ENCODE results near the gene SSX2IP.
"Not testable (repeated sequence)": the region's sequence is repeated elsewhere in the genome, so short reads cannot be mapped to it uniquely, and the experiment has no call there.

Gene SSX2IP

DNA sequence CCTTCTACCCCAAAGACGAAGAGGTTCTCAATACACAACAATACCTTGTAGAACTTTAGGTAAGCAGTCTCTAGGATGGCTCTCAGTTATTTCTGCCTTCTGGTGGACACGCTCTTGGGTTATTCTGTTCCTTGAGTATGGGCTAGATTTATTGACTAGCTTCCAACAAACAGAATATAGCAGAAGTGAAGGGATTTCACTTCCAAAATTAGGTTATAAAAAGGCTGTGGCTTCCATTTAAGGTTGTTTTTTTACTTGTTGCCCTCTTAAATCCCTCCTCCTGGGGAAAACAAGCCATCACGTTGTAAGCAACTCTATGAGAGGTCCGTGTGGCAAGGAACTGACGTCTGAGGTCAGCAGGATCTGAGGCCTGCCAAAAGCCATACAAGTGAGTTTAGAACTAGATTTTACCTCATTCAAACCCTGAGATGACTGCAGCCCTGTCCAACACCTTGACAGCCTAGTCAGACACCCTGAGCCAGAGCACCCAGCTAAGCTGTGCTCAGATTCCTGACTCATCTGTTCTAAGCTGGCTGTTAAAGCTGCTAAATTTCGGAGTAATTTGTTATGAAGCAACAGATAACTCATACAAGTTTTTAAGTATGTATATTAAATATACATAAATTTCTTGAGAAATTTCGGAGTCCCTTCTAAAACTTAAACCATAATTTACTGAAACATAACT lies 12.7 kb downstream of the SSX2IP start:
- Mint-ChIP-seq H3K4me3 (no peak overlapping the region), H3K27me3 (no peaks in the 10 kb centered on the region), H3K27ac (no peak overlapping the region), H3K36me3 (ENCODE audit: low read depth) (no peaks in the 10 kb centered on the region), H3K4me1 (ENCODE audit: low read depth) (no peaks in the 10 kb centered on the region), H3K9me3 (peaks cover 9% of the 10 kb centered on the region)
- intact Hi-C loops (cut with micrococcal nuclease): no loop called here

DNA sequence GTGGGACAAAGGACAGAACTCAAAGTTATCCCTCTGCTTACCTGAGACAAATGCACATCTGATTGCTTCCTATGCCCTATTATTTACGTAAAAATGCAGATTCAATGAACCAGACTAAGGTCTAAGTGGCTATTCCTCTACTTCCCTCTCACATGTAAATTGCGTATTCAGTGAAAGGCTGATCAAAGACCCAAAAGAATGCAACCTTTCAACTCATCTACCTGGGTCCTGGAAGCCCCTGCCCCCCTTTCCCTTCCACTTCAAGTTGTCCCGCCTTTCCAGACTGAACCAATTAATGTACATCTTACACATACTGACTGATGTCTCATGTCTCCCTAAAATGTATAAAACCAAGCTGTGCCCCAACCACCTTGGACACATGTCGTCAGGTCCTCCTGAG lies 14.6 kb downstream of the SSX2IP start:
- Mint-ChIP-seq H3K27ac (no peak overlapping the region), H3K36me3 (ENCODE audit: low read depth) (no peaks in the 10 kb centered on the region), H3K4me3 (no peak overlapping the region), H3K9me3 (peaks cover 9% of the 10 kb centered on the region), H3K27me3 (no peaks in the 10 kb centered on the region), H3K4me1 (ENCODE audit: low read depth) (no peaks in the 10 kb centered on the region)
- intact Hi-C loops (cut with micrococcal nuclease): no loop called here

DNA sequence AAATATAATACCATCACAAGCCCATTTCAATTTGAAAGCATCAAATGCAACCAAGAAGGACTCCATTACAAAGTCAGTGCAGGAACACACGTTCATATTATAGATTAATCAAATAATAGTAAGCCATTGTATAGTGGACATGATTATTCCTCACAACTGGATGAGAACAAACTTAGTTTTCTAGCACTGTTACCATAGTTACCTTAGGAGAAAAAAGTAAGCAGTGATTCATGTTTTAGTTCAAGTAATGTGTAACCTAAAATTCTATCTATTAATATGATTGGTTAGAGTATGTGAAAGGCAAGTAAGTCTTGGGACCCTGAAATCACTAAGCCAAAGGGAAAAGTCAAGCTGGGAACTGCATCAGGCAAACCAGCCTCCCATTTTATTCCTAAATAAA lies 15.2 kb downstream of the SSX2IP start:
- Mint-ChIP-seq H3K4me1 (ENCODE audit: low read depth) (no peaks in the 10 kb centered on the region), H3K27ac (no peak overlapping the region), H3K36me3 (ENCODE audit: low read depth) (no peaks in the 10 kb centered on the region), H3K9me3 (peaks cover 9% of the 10 kb centered on the region), H3K27me3 (no peaks in the 10 kb centered on the region), H3K4me3 (no peak overlapping the region)
- intact Hi-C loops (cut with micrococcal nuclease): no loop called here

DNA sequence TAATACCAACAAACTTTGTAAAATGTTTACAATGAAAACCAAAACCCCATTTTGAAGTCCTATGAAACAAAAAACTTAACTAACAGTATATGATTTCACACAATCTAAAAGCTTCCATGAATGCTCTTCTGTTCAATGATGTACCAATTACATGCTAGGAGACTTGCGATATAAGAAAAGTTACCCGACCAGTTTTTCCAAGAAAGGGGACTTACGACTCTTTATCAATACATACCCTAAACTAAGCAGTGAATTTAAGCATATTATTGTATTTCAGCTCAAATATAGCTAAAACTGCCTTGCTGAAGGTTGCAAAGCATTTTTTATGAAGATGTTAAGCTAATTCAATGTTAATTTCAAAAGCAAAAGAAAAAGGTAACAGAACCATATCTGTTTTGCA lies 15.6 kb downstream of the SSX2IP start:
- no peaks in the 10 kb centered on the region for H3K36me3 Mint-ChIP-seq (ENCODE audit: low read depth)
- H3K4me3 Mint-ChIP-seq: no peak overlapping the region
- peaks cover 9% of the 10 kb centered on the region for H3K9me3 Mint-ChIP-seq
- no peaks in the 10 kb centered on the region for H3K27me3 Mint-ChIP-seq
- H3K4me1 Mint-ChIP-seq (ENCODE audit: low read depth): no peaks in the 10 kb centered on the region
- H3K27ac Mint-ChIP-seq: no peak overlapping the region
- intact Hi-C loops (cut with micrococcal nuclease): no loop called here

DNA sequence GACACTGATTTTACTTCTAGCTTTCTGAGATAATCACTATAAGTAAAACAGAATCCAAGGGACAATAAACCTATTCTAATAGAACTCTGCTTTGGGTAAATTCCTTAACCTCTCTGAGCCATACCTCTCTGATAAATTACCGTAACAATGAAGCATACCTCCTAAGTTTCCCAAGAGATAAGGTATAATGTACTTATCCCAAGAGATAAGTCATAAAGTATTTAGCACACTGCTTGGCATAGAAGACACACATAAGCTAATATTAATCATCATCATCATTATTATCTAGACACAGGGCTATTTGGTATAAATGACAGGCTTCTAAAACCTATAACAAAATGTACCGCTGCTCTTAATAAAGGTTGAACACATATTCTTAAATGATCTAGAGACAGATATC lies 16.2 kb downstream of the SSX2IP start:
- Mint-ChIP-seq H3K27ac (no peak overlapping the region), H3K4me3 (no peak overlapping the region), H3K4me1 (ENCODE audit: low read depth) (no peaks in the 10 kb centered on the region), H3K36me3 (ENCODE audit: low read depth) (no peaks in the 10 kb centered on the region), H3K27me3 (no peaks in the 10 kb centered on the region), H3K9me3 (peaks cover 9% of the 10 kb centered on the region)
- intact Hi-C loops (cut with micrococcal nuclease): no loop called here

DNA sequence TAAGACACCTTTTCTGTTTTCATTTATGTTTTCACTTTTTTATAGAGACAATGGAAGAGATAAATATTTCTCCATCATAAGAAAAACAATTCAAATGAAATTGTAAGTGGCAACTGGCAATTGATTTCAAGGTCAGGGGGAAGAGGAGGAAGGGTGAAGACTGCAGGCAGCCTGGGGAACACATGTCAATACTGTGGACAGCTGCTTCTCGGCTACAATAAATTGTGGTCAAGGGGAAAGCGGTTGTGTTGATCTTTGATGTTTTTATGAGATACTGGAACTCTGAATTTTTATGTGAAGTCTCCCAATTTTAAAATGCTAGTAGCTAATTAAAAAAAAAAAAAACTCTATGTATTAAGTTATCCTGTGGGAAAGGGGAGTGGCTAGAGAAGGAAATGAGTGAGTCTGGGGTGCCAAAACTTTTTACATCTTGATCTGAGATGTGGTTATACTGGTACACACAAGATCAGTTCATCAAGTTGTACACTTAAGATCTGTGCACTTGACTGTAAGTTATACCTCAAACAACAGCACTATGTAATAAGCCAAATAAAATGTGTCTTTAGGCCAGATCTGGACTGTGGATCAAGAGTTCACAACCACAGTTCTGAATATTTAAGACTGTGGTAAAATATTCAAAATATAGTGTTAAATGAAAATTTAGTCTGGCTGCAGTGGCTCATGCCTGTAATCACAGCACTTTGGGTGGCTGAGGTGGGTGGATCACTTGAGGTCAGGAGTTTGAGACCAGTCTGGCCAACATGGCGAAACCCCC lies 18.0 kb downstream of the SSX2IP start:
- Mint-ChIP-seq H3K4me1 (ENCODE audit: low read depth) (no peaks in the 10 kb centered on the region), H3K27ac (no peak overlapping the region), H3K36me3 (ENCODE audit: low read depth) (no peaks in the 10 kb centered on the region), H3K27me3 (no peaks in the 10 kb centered on the region), H3K4me3 (no peak overlapping the region), H3K9me3 (no peaks in the 10 kb centered on the region)
- intact Hi-C loops (cut with micrococcal nuclease): no loop called here

DNA sequence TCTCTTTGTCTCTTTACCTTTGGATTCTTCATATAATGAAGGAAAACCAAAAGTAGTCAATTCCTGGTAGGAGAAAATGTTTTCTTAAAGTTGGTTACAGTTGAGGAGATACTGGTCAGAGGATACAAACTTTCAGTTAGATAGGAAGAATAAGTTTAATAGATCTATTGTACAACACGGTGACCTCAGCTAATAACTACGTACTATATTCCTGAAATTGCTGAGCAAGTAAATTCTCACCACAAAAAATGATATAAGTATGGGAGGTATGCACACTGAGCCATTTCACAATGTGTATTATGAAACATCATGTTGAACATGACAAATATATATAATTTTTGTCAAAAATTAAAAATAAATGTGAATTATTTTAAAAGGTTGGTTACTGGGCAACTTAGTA lies 20.4 kb downstream of the SSX2IP start:
- H3K4me3 Mint-ChIP-seq: no peak overlapping the region
- H3K36me3 Mint-ChIP-seq (ENCODE audit: low read depth): no peaks in the 10 kb centered on the region
- H3K27me3 Mint-ChIP-seq: no peaks in the 10 kb centered on the region
- intact Hi-C loops (cut with micrococcal nuclease): loop anchor here (5.0 kb wide), 1 partner anchor 52 kb away; no protein-coding TSS in a partner anchor
- H3K4me1 Mint-ChIP-seq (ENCODE audit: low read depth): no peaks in the 10 kb centered on the region
- H3K27ac Mint-ChIP-seq: no peak overlapping the region
- H3K9me3 Mint-ChIP-seq: no peaks in the 10 kb centered on the region

DNA sequence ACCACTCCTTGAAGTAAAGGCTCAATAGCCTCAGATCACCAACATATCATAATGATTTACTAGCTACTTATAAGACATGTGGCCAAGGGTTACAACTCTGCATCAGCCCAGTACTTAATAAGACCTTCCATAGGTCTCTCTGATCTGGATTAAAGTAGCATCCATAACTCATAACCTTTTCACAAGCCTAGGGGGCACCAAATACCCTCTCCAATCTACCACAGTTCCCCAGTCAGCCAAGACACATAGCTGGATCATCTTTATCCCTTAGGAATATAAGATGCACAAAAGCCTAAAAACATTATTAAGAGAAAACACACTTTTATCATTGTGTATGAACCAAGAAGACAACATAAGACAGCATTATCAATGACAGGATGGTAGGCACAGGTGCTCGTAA lies 22.1 kb downstream of the SSX2IP start:
- H3K27me3 Mint-ChIP-seq: no peaks in the 10 kb centered on the region
- H3K27ac Mint-ChIP-seq: no peak overlapping the region
- no peak overlapping the region for H3K4me3 Mint-ChIP-seq
- intact Hi-C loops (cut with micrococcal nuclease): loop anchor here (5.0 kb wide), 1 partner anchor 54 kb away; no protein-coding TSS in a partner anchor
- H3K36me3 Mint-ChIP-seq (ENCODE audit: low read depth): no peaks in the 10 kb centered on the region
- no peaks in the 10 kb centered on the region for H3K9me3 Mint-ChIP-seq
- H3K4me1 Mint-ChIP-seq (ENCODE audit: low read depth): no peaks in the 10 kb centered on the region

DNA sequence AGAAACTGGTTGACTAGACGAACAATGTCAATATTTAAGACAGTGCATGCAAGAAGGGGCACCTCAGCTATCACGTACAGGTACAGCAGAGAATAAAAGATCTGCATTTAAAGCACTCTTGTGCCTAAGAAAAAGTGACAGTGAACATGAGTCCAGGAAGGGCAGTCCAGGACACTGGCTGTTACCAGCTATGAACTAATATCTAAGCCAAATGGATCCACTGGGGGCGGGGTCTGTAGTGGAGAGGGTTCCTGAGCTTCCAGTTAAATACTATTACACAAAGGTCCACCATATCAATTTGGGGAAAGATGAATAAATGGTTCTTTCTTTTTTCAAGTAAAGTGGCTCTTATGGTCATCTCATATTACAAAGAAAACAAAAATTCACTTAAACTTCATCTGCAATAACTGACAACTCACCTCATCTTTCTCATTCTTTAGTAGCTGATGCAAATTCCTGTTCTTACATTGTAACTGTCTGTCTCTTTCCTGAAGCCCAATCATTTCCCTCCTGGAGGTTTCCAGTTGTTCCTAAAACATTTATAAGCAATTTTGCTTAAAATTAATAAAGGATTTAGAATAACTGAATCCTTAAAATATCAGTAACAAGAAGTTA lies 24.5 kb downstream of the SSX2IP start:
- H3K36me3 Mint-ChIP-seq (ENCODE audit: low read depth): peaks cover 5% of the 10 kb centered on the region
- no peak overlapping the region for H3K4me3 Mint-ChIP-seq
- intact Hi-C loops (cut with micrococcal nuclease): loop anchor here (5.0 kb wide), 1 partner anchor 56 kb away; no protein-coding TSS in a partner anchor
- no peaks in the 10 kb centered on the region for H3K4me1 Mint-ChIP-seq (ENCODE audit: low read depth)
- H3K9me3 Mint-ChIP-seq: no peaks in the 10 kb centered on the region
- no peak overlapping the region for H3K27ac Mint-ChIP-seq
- H3K27me3 Mint-ChIP-seq: no peaks in the 10 kb centered on the region

DNA sequence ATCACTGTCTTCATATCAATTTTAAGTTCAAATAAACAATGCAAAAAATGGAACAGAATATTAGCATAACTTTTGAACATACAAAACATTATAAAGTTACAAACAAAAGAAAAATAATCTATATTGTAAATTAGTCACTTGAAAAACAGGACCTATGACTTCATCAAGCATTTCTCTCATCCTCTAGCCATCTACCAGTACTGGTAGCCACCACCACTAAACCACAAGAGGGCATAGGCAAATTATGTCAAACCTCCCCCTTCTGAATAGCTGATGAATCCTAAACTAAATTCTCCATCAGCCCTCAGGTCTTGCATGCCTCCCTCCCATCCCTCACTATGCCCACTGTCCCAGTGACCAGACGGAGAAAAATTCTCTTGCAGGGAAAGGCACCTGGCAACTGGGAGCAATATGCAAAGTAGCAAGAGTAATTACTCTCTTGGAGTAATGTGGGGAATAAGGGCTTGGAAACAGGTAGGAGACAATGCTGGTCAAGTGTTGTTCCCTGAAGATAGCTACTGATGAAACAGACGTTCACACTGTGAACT lies 37.1 kb downstream of the SSX2IP start:
- Mint-ChIP-seq H3K4me1 (ENCODE audit: low read depth) (no peaks in the 10 kb centered on the region), H3K27ac (no peak overlapping the region), H3K27me3 (no peaks in the 10 kb centered on the region), H3K4me3 (no peak overlapping the region), H3K36me3 (ENCODE audit: low read depth) (peaks cover 24% of the 10 kb centered on the region), H3K9me3 (no peaks in the 10 kb centered on the region)
- intact Hi-C loops (cut with micrococcal nuclease): no loop called here

DNA sequence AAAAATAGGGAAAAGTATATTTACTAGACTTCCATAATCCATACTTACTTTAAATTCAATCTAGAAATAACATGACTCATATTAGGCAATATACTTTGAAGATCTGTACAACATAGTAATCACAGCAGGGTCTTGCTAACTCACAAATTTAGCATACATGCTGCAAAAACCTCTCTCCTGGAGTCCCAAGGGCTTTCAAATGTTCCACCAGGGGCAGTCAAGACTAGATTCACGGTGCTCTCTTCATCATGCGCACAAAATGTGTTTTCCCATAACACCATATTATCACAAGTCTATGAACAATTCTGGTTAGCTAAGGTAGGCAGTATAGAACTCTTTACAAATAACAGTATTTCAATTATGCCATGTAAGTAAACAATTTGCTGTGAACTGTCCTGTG lies 45.8 kb downstream of the SSX2IP start:
- Mint-ChIP-seq H3K4me3 (no peak overlapping the region), H3K27ac (no peak overlapping the region), H3K36me3 (ENCODE audit: low read depth) (no peaks in the 10 kb centered on the region), H3K4me1 (ENCODE audit: low read depth) (no peaks in the 10 kb centered on the region), H3K9me3 (no peaks in the 10 kb centered on the region), H3K27me3 (no peaks in the 10 kb centered on the region)
- intact Hi-C loops (cut with micrococcal nuclease): no loop called here

DNA sequence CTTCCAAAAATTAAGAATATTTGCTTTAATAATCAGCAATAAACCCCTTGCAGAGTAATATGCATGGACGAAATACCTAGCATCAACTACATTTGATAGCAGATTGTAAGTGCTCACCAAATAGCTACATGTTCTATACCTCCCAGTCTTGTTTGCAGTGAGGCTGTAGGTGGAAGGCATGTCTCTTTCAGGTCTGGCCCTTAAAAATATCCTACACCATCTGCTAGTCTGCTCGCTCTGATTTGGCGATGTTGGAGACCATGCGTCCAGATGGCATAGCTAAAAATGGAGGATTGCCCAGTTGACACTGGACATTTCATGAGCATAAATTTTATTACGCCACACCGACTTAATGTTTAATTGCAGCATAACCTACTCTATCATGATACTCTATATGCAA lies 47.1 kb downstream of the SSX2IP start:
- Mint-ChIP-seq H3K4me1 (ENCODE audit: low read depth) (no peaks in the 10 kb centered on the region), H3K9me3 (no peaks in the 10 kb centered on the region), H3K27ac (no peak overlapping the region), H3K36me3 (ENCODE audit: low read depth) (no peaks in the 10 kb centered on the region), H3K27me3 (no peaks in the 10 kb centered on the region), H3K4me3 (no peak overlapping the region)
- intact Hi-C loops (cut with micrococcal nuclease): no loop called here

DNA sequence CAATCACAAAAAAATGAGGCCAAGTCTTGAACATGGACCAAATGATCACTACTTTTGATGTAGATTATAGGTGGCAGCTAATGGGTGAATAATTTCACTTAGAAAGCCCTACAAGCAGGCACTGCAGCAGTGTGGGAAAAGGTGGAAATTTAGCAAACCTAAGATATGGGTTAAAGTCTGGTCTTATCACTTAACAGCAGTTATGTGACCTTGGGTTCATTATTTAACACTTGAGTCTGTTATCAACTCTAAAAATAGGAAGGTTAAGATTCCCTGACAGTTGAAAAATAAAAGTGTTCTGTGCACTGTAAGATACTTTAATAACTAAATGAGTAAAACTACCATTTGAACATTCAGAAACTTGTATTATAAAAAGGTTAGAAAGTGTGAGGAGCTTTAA lies 47.5 kb downstream of the SSX2IP start:
- Mint-ChIP-seq H3K4me3 (no peak overlapping the region), H3K9me3 (no peaks in the 10 kb centered on the region), H3K4me1 (ENCODE audit: low read depth) (no peaks in the 10 kb centered on the region), H3K27ac (no peak overlapping the region), H3K27me3 (no peaks in the 10 kb centered on the region), H3K36me3 (ENCODE audit: low read depth) (no peaks in the 10 kb centered on the region)
- intact Hi-C loops (cut with micrococcal nuclease): no loop called here

DNA sequence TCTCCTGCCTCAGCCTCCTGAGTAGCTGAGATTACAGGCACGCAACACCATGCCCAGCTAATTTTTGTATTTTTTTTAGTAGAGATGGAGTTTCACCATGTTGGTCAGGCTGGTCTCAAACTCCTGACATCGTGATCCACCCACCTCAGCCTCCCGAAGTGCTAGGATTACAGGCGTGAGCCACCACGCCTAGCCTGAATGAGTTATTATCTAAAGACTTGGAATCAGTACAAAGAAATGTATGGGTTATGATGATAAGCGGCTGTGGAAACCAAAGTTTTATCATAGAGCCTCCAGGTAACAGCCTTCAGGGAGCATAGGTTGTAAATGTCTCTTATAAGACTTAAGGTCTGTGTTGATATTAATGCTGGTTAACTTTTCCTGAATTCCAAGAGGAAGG lies 50.5 kb downstream of the SSX2IP start:
- H3K27me3 Mint-ChIP-seq; H3K36me3 Mint-ChIP-seq (ENCODE audit: low read depth); intact Hi-C loops (cut with micrococcal nuclease); H3K4me3 Mint-ChIP-seq; H3K4me1 Mint-ChIP-seq (ENCODE audit: low read depth); H3K27ac Mint-ChIP-seq; H3K9me3 Mint-ChIP-seq: not testable (repeated sequence)
